Fibroblast of lung (primary cell): ENCODE data around the gene MAP1B.

Source experiments
- CTCF ChIP-seq, 2 donors: IDR thresholded peaks in 1 of 2; conservative IDR thresholded peaks in 1 of 2; 1 replicate in 1 of 2; 2 replicates in 1 of 2; pipeline ENCODE4 v1.5.1; 2011 to 2012; ENCODE audit warnings: low read length in 2 of 2, control low read depth in 1 of 2, inconsistent platforms in 1 of 2, low read depth in 1 of 2, mild to moderate bottlenecking in 1 of 2
- EZH2 ChIP-seq: IDR thresholded peaks from 2 replicates; pipeline ENCODE4 v1.5.1; 2012; ENCODE audit warnings: low read length, control low read depth, mild to moderate bottlenecking; ENCODE audit errors: missing control alignments

GRCh38 chr5:72160959-72161358 is 53.7 kb downstream of the MAP1B start:
- no peak for TF ChIP-seq CTCF (conservative IDR thresholded peaks at IDR 0.05 in 1 of 2, IDR thresholded peaks at IDR 0.05 in 1 of 2; ENCODE audit: low read depth in 1 of 2, low read length in 2 of 2)
- no peak for TF ChIP-seq EZH2
